SIG-M5 (cell line): ENCODE results near the gene VIL1.

ENCODE experiments used
- DNase-seq: peaks from one replicate; lab custom pipeline; 2025; lab: John Stamatoyannopoulos, UW

VIL1 gene

GRCh38 chr2:218444692-218445357, 25.9 kb downstream of the VIL1 start:
- DNase-seq = no peak

- no peak for DNase-seq
These were observed 26.7 kb downstream of the VIL1 start for GRCh38 chr2:218445602-218446001.

GRCh38 chr2:218446547-218446946, 27.6 kb downstream of the VIL1 start:
- no peak for DNase-seq

- no peak for DNase-seq
These were observed 28.1 kb downstream of the VIL1 start for GRCh38 chr2:218447072-218447471.

GRCh38 chr2:218448934-218449333, 30.0 kb downstream of the VIL1 start:
- DNase-seq = no peak

GRCh38 chr2:218452079-218452478, 33.2 kb downstream of the VIL1 start:
- no peak for DNase-seq

GRCh38 chr2:218456849-218457248, 37.9 kb downstream of the VIL1 start:
- no peak for DNase-seq

- DNase-seq = no peak
These were observed 39.7 kb downstream of the VIL1 start for GRCh38 chr2:218458598-218458997.

- no peak for DNase-seq
These were observed 47.2 kb downstream of the VIL1 start for GRCh38 chr2:218465987-218466633.

- no peak for DNase-seq
These were observed 51.5 kb downstream of the VIL1 start for GRCh38 chr2:218470448-218470847.

- DNase-seq = no peak
These were observed 52.1 kb downstream of the VIL1 start for GRCh38 chr2:218471036-218471435.

- no peak for DNase-seq
These were observed 53.1 kb downstream of the VIL1 start for GRCh38 chr2:218471982-218472381.

GRCh38 chr2:218472988-218473387, 54.1 kb downstream of the VIL1 start:
- no peak for DNase-seq

- no peak for DNase-seq
These were observed 55.6 kb downstream of the VIL1 start for GRCh38 chr2:218474527-218474926.

- no peak for DNase-seq
These were observed 57.8 kb downstream of the VIL1 start for GRCh38 chr2:218476676-218477075.

- no peak for DNase-seq
These were observed 58.3 kb downstream of the VIL1 start for GRCh38 chr2:218477247-218477646.

GRCh38 chr2:218478544-218478943, 59.6 kb downstream of the VIL1 start:
- no peak for DNase-seq

- no peak for DNase-seq
These were observed 60.7 kb downstream of the VIL1 start for GRCh38 chr2:218479595-218479994.

- no peak for DNase-seq
These were observed 63.7 kb downstream of the VIL1 start for GRCh38 chr2:218482651-218483050.

GRCh38 chr2:218485986-218486667, 67.2 kb downstream of the VIL1 start:
- DNase-seq = no peak

- DNase-seq = no peak
These were observed 81.7 kb downstream of the VIL1 start for GRCh38 chr2:218500501-218501060.

- no peak for DNase-seq
These were observed 82.7 kb downstream of the VIL1 start for GRCh38 chr2:218501665-218502064.
